HUDEP-2 (cell line): Measurements from ENCODE around the gene CHRNA3.
"Not testable (repeated sequence)": the region's sequence is repeated elsewhere in the genome, so short reads cannot be mapped to it uniquely, and the experiment has no call there.

Experiments used
- DNase-seq, 76 experiments: peaks; one replicate each; lab custom pipeline; 2025; ENCODE audit not compliant: unreplicated experiment in 76 of 76; lab: John Stamatoyannopoulos, UW

CHRNA3 gene

GRCh38 chr15:78565951-78566774 lies 54.6 kb downstream of the CHRNA3 start:
- DNase-seq, result peak in 3 of 76 experiments; percentile 6 to 32 (median 18)

- DNase-seq, result peak in 75 of 76 experiments; percentile 12 to 95 (median 82)
These were observed 55.5 kb downstream of the CHRNA3 start, which contains the start of gene CHRNA5 for GRCh38 chr15:78565097-78565950. Gene CHRNA5, plus strand, starts transcription at chr15:78565520. Its CDS starts 200 bp downstream, at chr15:78565720.

GRCh38 chr15:78564743-78565096 lies 56.1 kb downstream of the CHRNA3 start:
- DNase-seq, result no peak

GRCh38 chr15:78563092-78563491 lies 57.7 kb downstream of the CHRNA3 start:
- no peak for DNase-seq

- DNase-seq, result no peak
These were observed 59.3 kb downstream of the CHRNA3 start for GRCh38 chr15:78561490-78561889.

- DNase-seq, result not testable (repeated sequence)
These were observed 60.6 kb downstream of the CHRNA3 start for GRCh38 chr15:78560201-78560600.

- no peak for DNase-seq
These were observed 68.2 kb downstream of the CHRNA3 start for GRCh38 chr15:78552597-78552996.

- DNase-seq, result no peak
These were observed 68.9 kb downstream of the CHRNA3 start for GRCh38 chr15:78551902-78552301.

- no peak for DNase-seq
These were observed 70.0 kb downstream of the CHRNA3 start for GRCh38 chr15:78550815-78551214.

GRCh38 chr15:78550194-78550593 lies 70.6 kb downstream of the CHRNA3 start:
- no peak for DNase-seq
